ENCODE measurements around the gene PRR12.

PRR12 gene

GRCh38 chr19:49666120-49666444 lies 75.1 kb downstream of the PRR12 start:
- DNase-seq, result no peak

DNA sequence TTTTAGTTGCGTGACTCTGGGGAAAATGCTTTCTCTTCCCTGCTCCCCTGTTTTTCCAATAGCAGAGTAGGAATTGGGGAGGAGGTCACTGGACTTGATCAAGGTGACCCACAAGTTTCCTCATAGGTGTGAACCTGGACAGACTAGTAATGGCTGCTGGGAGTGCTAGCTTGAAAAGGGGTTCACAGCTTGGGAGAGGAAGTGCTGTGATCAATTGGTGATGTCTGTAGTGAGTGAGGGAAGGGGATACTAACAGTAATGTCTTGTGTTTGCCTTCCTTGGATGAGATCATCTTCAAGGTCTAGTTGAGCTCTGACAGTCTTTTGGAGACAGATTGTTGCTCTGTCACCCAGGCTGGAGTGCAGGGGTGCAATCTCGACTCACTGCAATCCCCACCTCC lies 76.5 kb downstream of the PRR12 start:
- no peak for DNase-seq

DNA sequence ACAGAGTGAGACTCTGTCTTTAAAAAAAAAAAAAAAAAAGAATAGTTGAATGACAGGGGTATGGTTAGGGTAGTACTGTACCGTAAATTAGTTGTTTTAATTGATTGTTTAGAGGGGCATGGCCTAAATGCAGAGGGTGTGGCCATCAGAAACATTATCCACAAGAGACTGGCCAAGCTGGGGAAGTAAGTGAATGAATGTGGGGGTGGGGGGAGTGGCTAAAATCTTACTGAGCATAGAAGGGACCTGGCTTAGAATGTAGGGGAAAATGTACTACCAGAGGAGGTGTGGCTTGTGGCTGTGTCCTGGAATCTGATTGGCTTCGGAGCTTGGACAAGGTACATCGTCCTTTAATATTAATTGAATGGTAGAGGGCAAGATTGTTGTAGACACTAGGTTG lies 78.5 kb downstream of the PRR12 start:
- DNase-seq, result no peak

DNA sequence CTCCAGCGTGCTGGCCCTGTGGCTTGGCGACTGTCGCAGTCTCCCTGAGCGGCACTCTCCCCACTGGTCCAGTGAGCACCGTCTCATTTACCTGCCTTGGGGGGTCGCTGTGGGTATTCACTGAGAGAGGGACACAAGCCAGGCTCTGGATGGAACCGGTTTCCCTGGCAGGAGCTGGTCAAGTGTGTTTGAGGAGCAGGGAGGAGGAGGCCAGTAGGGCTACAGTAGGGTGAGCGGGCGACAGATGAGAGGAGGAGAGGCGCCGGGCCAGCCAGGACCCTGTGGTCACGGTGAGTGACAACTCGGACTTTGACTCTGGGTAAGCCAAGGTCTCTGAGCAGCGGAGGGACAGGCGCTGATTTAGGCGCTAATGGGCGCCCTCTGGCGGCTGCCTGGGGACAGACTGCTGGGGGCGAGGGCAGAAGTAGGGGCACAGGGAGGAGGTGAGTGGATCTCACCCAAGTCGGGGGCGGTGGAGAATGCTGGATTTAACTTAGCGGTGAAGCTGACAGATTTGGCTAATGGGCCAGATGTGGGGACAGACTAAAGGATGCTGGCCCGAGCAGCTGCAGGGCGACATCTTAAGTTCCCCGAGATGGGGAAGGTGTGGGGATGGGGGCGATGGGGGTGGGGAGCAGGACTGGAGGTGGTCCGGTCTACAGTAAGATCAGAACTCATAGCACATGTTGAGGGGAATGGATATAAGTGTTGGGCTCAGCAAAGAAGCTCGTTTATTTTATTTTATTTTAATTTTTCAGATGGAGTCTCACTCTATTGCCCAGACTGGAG lies 81.3 kb downstream of the PRR12 start:
- peak; percentile 52 to 70 (median 66) for DNase-seq
